ENCODE results near the gene FILIP1L. TPM values are rescaled to one million over a fixed set of nuclear protein-coding genes. Genes with fewer than 3 reads are reported as not detected.

Gene FILIP1L
- total RNA-seq, 1 experiment from 2014 or later: 0.17 TPM

DNA sequence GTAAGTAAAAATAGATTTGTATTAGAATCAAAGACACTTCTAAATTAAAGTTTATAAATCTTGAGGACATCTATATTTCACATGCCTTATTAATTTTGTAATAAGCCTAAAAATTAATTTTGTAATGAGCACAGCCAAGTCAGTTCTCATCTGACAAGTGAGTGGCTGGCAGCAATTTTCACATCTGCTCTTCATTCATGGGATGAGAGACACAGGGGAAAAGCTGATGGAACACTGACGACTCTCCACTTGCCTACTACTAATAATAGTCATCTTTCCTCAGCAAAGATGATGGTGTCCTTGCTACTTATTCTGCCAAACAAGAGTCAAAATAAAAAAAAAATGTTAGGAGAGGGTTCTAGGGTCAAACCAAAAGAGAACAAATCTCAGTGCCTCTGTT, 311.0 kb downstream of the FILIP1L start:
- no peak overlapping the region for H2AFZ ChIP-seq (ENCODE audit: low read depth, low read length, poor library complexity, severe bottlenecking)
- no peak for TF ChIP-seq SRF (IDR thresholded peaks at IDR 0.05; ENCODE audit: low read depth)
- TF ChIP-seq POLR2AphosphoS5 (IDR thresholded peaks at IDR 0.05; ENCODE audit: low read depth, low read length): no peak
- TF ChIP-seq, protein P1, sequence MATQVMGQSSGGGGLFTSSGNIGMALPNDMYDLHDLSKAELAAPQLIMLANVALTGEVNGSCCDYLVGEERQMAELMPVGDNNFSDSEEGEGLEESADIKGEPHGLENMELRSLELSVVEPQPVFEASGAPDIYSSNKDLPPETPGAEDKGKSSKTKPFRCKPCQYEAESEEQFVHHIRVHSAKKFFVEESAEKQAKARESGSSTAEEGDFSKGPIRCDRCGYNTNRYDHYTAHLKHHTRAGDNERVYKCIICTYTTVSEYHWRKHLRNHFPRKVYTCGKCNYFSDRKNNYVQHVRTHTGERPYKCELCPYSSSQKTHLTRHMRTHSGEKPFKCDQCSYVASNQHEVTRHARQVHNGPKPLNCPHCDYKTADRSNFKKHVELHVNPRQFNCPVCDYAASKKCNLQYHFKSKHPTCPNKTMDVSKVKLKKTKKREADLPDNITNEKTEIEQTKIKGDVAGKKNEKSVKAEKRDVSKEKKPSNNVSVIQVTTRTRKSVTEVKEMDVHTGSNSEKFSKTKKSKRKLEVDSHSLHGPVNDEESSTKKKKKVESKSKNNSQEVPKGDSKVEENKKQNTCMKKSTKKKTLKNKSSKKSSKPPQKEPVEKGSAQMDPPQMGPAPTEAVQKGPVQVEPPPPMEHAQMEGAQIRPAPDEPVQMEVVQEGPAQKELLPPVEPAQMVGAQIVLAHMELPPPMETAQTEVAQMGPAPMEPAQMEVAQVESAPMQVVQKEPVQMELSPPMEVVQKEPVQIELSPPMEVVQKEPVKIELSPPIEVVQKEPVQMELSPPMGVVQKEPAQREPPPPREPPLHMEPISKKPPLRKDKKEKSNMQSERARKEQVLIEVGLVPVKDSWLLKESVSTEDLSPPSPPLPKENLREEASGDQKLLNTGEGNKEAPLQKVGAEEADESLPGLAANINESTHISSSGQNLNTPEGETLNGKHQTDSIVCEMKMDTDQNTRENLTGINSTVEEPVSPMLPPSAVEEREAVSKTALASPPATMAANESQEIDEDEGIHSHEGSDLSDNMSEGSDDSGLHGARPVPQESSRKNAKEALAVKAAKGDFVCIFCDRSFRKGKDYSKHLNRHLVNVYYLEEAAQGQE (IDR thresholded peaks at IDR 0.05; ENCODE audit: low read depth): no peak
- TF ChIP-seq JUND (IDR thresholded peaks at IDR 0.05): no peak
- no peak for TF ChIP-seq ELF1 (IDR thresholded peaks at IDR 0.05; ENCODE audit: borderline replicate concordance, low read depth)
- no peak for TF ChIP-seq EZH2 (IDR thresholded peaks at IDR 0.05)
- TF ChIP-seq RAD21 (IDR thresholded peaks at IDR 0.05; ENCODE audit: low read depth): no peak
- TF ChIP-seq FOSL1 (IDR thresholded peaks at IDR 0.05; ENCODE audit: low read depth): no peak
- no peak for TF ChIP-seq CEBPB (IDR thresholded peaks at IDR 0.05; ENCODE audit: low read depth)
- TF ChIP-seq, protein P2, sequence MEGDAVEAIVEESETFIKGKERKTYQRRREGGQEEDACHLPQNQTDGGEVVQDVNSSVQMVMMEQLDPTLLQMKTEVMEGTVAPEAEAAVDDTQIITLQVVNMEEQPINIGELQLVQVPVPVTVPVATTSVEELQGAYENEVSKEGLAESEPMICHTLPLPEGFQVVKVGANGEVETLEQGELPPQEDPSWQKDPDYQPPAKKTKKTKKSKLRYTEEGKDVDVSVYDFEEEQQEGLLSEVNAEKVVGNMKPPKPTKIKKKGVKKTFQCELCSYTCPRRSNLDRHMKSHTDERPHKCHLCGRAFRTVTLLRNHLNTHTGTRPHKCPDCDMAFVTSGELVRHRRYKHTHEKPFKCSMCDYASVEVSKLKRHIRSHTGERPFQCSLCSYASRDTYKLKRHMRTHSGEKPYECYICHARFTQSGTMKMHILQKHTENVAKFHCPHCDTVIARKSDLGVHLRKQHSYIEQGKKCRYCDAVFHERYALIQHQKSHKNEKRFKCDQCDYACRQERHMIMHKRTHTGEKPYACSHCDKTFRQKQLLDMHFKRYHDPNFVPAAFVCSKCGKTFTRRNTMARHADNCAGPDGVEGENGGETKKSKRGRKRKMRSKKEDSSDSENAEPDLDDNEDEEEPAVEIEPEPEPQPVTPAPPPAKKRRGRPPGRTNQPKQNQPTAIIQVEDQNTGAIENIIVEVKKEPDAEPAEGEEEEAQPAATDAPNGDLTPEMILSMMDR (IDR thresholded peaks at IDR 0.05 in 2 of 3, conservative IDR thresholded peaks at IDR 0.05 in 1 of 3; ENCODE audit: borderline replicate concordance in 1 of 3, insufficient read depth in 1 of 3, low read depth in 2 of 3, low read length in 2 of 3): no peak
- no peak for TF ChIP-seq CBX3 (IDR thresholded peaks at IDR 0.05; ENCODE audit: low read depth)
- TF ChIP-seq SIN3A (IDR thresholded peaks at IDR 0.05; ENCODE audit: low read depth): no peak
- TF ChIP-seq EZH2phosphoT487 (IDR thresholded peaks at IDR 0.05; ENCODE audit: borderline replicate concordance): no peak
- TF ChIP-seq ZFX (IDR thresholded peaks at IDR 0.05): no peak
- TF ChIP-seq, protein P3, sequence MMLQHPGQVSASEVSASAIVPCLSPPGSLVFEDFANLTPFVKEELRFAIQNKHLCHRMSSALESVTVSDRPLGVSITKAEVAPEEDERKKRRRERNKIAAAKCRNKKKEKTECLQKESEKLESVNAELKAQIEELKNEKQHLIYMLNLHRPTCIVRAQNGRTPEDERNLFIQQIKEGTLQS (IDR thresholded peaks at IDR 0.05): no peak
- no peak for TF ChIP-seq YY1 (IDR thresholded peaks at IDR 0.05; ENCODE audit: extremely low read depth, insufficient replicate concordance, low read depth, low read length)
- H4K20me1 ChIP-seq (ENCODE audit: insufficient read depth): no peaks in the 10 kb centered on the region
- DNase-seq (ENCODE audit: low read depth, low spot score) (no peak), ATAC-seq (no peak)
- H3K4me2 ChIP-seq (ENCODE audit: low read length): no peak overlapping the region
- peaks cover 0 to 9% of the 10 kb centered on the region in 2 experiments; a peak in 1 of 4 replicates for H3K9me3 ChIP-seq (ENCODE audit: control insufficient read depth in 1 of 2, insufficient read depth in 1 of 2, low read depth in 1 of 2, low read length in 2 of 2)
- no peaks in the 10 kb centered on the region; the same call in 1 of the 2 replicates for H3K9me2 ChIP-seq (ENCODE audit: insufficient read depth)
- BruUV-seq (replicated peaks): no TSS peak
- intact Hi-C loops (cut with micrococcal nuclease): no loop called here
- no peaks in the 10 kb centered on the region for H3K4me1 ChIP-seq (ENCODE audit: control insufficient read depth in 1 of 2, insufficient read depth in 2 of 2, low read length in 2 of 2)
- H3K27ac ChIP-seq (ENCODE audit: low read depth, low read length): no peak overlapping the region
- no peaks in the 10 kb centered on the region for H3K27me3 ChIP-seq (ENCODE audit: insufficient read depth, low read length)
- no peaks in the 10 kb centered on the region for H3K36me3 ChIP-seq (ENCODE audit: control insufficient read depth in 1 of 2, insufficient read depth in 2 of 2, low read length in 2 of 2)
- H3K79me2 ChIP-seq (ENCODE audit: insufficient read depth, low read length): no peaks in the 10 kb centered on the region
- ChIA-PET CTCF (no interaction called here), POLR2A (no interaction called here), RAD21 (ENCODE audit: low non-redundant PET in 1 of 2, low total read pairs in 2 of 2, uncharacterized antibody in 2 of 2, unreplicated experiment in 2 of 2) (no interaction called here)
- no peak overlapping the region for H3K4me3 ChIP-seq (replicated peaks in 1 of 2; ENCODE audit: low read depth in 1 of 2, low read length in 2 of 2)
- H3K9ac ChIP-seq (ENCODE audit: low read length): no peak overlapping the region

All from HCT116 (cell line).